Neural crest cell (in vitro differentiated cells): ENCODE data around the gene KYAT1. TPM values are rescaled to one million over a fixed set of nuclear protein-coding genes. Genes with fewer than 3 reads are reported as not detected.

Experiments
- DNase-seq: peaks from one replicate; pipeline ENCODE4 v3.0.0; 2021; ENCODE audit warnings: low read depth, mixed read lengths, low spot score
- H3K27ac Mint-ChIP-seq: one replicate; pipeline ENCODE4 v1.8.0; 2021; ENCODE audit warnings: mild to moderate bottlenecking, mixed read lengths; ENCODE audit not compliant: unreplicated experiment
- H3K27me3 Mint-ChIP-seq: 2 replicates; pipeline ENCODE4 v1.8.0; 2021; ENCODE audit warnings: low read depth, mild to moderate bottlenecking, mixed read lengths
- H3K36me3 Mint-ChIP-seq: 2 replicates; pipeline ENCODE4 v1.8.0; 2021; ENCODE audit warnings: low read depth, mild to moderate bottlenecking, mixed read lengths
- H3K4me1 Mint-ChIP-seq: 2 replicates; pipeline ENCODE4 v1.8.0; 2021; ENCODE audit warnings: mixed read lengths
- H3K4me3 Mint-ChIP-seq: one replicate; pipeline ENCODE4 v1.8.0; 2021; ENCODE audit warnings: mild to moderate bottlenecking, mixed read lengths
- H3K9me3 Mint-ChIP-seq: 2 replicates; pipeline ENCODE4 v1.8.0; 2021; ENCODE audit warnings: mixed read lengths
- total RNA-seq: library from RNA; stranded (reverse); gene quantifications from 2 replicates; pipeline ENCODE4 v1.2.1, GENCODE V29; 2021
- TF ChIP-seq, protein P1 (sequence below): fragments of 200-600 bp; sonication (generic); conservative IDR thresholded peaks from 2 replicates; pipeline ENCODE4 v1.5.0; 2021; ENCODE audit warnings: antibody characterized with exemption, mild to moderate bottlenecking

KYAT1 gene
- total RNA-seq, 1 donor from 2014 or later = 17.7 TPM

DNA sequence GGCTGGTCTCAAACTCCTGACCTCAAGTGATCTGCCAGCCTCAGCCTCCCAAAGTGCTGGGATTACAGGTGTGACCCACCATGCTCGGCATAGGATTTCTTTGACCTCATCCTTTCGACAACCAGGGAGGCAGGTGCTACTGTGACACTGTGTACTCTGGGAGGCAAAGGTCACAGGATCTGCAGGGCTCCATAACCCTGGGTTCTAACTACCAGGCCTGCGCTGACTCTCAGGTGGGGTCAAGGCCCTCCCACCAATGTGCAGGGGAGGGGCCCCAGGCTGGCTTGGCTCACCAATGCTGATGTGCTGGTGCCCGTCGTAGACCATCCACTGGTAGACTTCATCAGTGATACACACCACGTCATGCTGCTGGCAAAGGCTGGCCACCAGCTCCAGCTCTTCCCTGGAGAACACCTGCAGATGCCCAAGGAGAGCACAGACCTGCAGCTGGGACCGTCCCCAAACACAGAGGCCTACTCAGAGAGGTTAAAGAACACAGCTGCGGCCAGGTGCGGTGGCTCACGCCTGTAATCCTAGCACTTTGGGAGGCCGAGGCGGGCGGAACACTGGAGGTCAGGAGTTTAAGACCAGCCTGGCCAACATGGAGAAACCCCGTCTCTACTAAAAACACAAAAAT is 45.1 kb downstream of the KYAT1 start:
- TF ChIP-seq, protein P1, sequence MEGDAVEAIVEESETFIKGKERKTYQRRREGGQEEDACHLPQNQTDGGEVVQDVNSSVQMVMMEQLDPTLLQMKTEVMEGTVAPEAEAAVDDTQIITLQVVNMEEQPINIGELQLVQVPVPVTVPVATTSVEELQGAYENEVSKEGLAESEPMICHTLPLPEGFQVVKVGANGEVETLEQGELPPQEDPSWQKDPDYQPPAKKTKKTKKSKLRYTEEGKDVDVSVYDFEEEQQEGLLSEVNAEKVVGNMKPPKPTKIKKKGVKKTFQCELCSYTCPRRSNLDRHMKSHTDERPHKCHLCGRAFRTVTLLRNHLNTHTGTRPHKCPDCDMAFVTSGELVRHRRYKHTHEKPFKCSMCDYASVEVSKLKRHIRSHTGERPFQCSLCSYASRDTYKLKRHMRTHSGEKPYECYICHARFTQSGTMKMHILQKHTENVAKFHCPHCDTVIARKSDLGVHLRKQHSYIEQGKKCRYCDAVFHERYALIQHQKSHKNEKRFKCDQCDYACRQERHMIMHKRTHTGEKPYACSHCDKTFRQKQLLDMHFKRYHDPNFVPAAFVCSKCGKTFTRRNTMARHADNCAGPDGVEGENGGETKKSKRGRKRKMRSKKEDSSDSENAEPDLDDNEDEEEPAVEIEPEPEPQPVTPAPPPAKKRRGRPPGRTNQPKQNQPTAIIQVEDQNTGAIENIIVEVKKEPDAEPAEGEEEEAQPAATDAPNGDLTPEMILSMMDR = no peak
- no peak for DNase-seq
- no peaks in the 10 kb centered on the region for H3K27me3 Mint-ChIP-seq
- no peak overlapping the region for H3K27ac Mint-ChIP-seq
- peaks cover 4% of the 10 kb centered on the region for H3K36me3 Mint-ChIP-seq
- no peaks in the 10 kb centered on the region for H3K9me3 Mint-ChIP-seq
- H3K4me3 Mint-ChIP-seq = no peak overlapping the region
- H3K4me1 Mint-ChIP-seq = no peaks in the 10 kb centered on the region

DNA sequence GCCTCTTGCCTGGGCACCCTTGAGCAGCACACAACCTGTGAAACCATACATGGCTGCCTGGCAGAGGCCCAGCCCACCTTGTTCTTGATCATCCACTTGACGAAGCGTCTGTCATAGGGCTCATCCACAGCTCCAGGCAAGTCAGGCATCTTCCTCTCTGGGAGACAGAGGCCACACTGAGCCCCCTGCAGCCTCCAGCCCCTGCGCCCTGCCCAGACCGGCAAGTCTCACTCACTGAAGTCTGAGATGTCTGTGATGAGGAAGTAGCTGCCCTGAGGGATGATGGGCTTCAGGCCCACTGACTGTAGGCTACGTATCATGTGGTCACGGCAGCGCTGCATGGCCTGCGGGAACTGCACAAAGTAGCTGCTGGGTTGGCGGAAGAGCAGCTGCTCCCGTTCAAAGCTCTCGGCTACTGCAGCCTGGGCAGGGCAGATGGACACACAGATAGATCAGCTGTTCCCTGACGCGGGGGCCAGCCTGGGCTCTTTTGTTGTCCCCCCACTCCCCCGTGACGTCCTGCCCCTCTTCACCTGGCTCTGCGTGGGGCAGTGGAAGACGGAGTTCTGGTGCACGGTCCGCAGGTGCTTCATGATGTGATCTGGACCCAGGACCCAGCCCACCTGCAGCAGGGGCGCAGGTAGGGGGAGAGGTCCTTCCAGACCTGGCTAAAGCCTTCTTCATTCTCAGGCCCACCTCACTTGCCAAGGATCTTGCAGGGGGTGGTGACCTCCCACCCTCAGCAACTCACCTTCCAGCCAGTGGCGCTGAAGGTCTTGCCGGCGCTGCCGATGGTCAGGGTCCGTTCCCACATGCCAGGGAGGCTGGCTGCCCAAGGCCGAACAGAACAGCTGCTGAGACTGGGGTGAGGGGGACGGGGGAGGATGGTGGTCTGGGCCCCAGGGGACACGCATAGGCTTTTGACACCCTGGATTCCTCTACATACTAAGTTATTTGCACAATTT is 46.2 kb downstream of the KYAT1 start:
- TF ChIP-seq, protein P1 = no peak
- Mint-ChIP-seq H3K4me3 (no peak overlapping the region), H3K27me3 (no peaks in the 10 kb centered on the region), H3K27ac (no peak overlapping the region), H3K4me1 (no peaks in the 10 kb centered on the region), H3K36me3 (peaks cover 4% of the 10 kb centered on the region), H3K9me3 (no peaks in the 10 kb centered on the region)
- DNase-seq = no peak

DNA sequence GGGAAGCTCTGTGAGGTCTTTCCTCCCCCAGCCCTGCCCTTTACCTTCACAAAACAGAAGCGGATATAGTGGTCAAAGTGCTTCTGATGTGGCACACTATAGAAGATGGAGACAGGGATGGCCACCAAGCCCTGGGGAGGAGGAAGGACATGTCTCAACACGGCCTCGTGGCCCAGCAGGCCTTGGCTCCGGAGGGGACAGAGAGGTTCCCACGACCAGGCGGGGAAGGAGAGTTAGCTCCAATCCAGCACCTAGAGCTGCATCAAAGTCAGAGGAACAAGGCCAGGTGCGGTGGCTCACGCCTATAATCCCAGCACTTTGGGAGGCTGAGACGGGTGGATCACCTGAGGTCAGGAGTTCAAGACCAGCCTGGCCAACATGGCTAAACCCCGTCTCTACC is 48.1 kb downstream of the KYAT1 start:
- Mint-ChIP-seq H3K27me3 (peaks cover 2% of the 10 kb centered on the region), H3K4me1 (peaks cover 10% of the 10 kb centered on the region), H3K36me3 (peaks cover 4% of the 10 kb centered on the region), H3K4me3 (no peak overlapping the region), H3K9me3 (no peaks in the 10 kb centered on the region), H3K27ac (no peak overlapping the region)
- TF ChIP-seq, protein P1 = no peak
- no peak for DNase-seq

DNA sequence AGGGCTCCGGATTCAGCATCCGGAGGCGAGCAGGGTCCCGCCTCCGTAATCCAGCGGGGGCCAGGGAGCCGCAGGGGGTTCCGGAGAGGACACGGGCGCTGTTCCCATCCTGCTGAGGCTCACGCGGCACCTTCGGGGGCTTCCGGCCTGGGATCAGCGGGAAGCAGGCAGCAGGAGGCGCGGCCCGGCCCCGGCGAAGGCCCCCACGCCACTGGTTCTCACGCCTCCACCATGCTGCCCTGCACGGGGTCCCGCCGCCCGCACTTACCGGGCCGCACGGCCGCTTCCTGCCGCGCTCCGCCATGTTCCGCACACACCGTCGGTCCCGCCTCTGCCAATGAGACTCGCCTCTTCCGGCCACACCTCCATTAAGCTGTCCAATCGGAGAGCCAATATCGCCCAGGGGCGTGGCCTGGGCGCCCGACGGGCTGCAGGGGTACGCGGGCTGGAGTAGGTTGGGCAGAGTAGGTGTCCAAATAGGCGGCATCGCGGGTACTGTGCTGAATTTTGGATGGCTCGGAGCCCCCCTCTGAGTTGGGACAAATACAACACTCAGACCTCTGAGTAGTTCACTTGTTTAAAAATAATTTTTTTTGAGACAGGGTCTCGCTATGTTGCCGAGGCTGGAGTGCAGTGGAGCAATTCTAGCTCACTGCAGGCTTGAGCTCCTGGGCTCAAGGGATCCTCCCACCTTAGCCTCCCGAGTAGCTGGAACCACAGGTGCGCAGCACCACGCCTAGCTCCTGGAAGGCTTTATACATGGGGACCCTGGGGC is 52.1 kb downstream of the KYAT1 start, which contains the start of gene SPOUT1:
SPOUT1 (minus strand) TSS at position 318 of the 775 bp plus-strand sequence; CDS start at position 304, 14 bp downstream.
- TF ChIP-seq, protein P1 = no peak
- H3K4me3 Mint-ChIP-seq = peak within 1 kb of the TSS; percentile 94
- H3K27me3 Mint-ChIP-seq = peaks cover 2% of the 10 kb centered on the region
- no peaks in the 10 kb centered on the region for H3K36me3 Mint-ChIP-seq
- peak; percentile 85 for DNase-seq
- peaks cover 17% of the 10 kb centered on the region for H3K4me1 Mint-ChIP-seq
- H3K9me3 Mint-ChIP-seq = no peaks in the 10 kb centered on the region
- peak within 1 kb of the TSS; percentile 91 for H3K27ac Mint-ChIP-seq
